A549 (cell line): ENCODE results near the gene SH3BGRL2. TPM values are rescaled to one million over a fixed set of nuclear protein-coding genes. Genes with fewer than 3 reads are reported as not detected.

Experiments
- ATAC-seq, 2 experiments: fragments of 200-7000 bp in 1 of 2; fragments of >200 bp in 1 of 2; cut with Nextera tagmentation in 1 of 2; cut with Tn5 transposase in 1 of 2; 3 replicates each; pipeline versions ENCODE4 v1.8.0 to v1.9.1; 2018 to 2020; ENCODE audit warnings: mild to moderate bottlenecking in 1 of 2, moderate library complexity in 1 of 2
- CTCF ChIA-PET: fragments of 300-600 bp; sonication (Branson Sonifier 250); formaldehyde crosslinking; extraction: SDS; loops from one replicate; lab custom pipeline; 2021; ENCODE audit warnings: antibody characterized with exemption, inconsistent platforms; lab: Yijun Ruan, JAX
- POLR2A ChIA-PET: fragments of 350-600 bp; formaldehyde crosslinking; extraction: SDS; loops from one replicate; lab custom pipeline; 2021; ENCODE audit warnings: antibody characterized with exemption, inconsistent platforms; lab: Yijun Ruan, JAX
- DNase-seq, 2 experiments: peaks; one replicate each; pipeline versions ENCODE4 v3.0.0 to v3.0.0-alpha.2; 2011 to 2016; ENCODE audit warnings: low read depth in 1 of 2, low spot score in 1 of 2
- FAIRE-seq: peaks from 2 replicates; lab custom pipeline; 2011; peaks lifted over from hg19 to GRCh38; lab: Jason Lieb, UNC
- H3K27ac ChIP-seq, 2 experiments: fragments of >200 bp; sonication (Bioruptor Twin); formaldehyde crosslinking; 3 replicates each; pipeline ENCODE4 v1.5.1; 2016 to 2017
- H3K4me1 ChIP-seq: fragments of >200 bp; sonication (Bioruptor Twin); formaldehyde crosslinking; 3 replicates; pipeline ENCODE4 v1.6.1; 2016
- H3K4me2 ChIP-seq: fragments of >200 bp; sonication (Bioruptor Twin); formaldehyde crosslinking; 3 replicates; pipeline ENCODE4 v1.6.1; 2016
- H3K4me3 ChIP-seq: fragments of >200 bp; sonication (Bioruptor Twin); formaldehyde crosslinking; 3 replicates; pipeline ENCODE4 v1.5.1; 2016
- H3K9me3 ChIP-seq: fragments of >200 bp; sonication (Bioruptor Twin); formaldehyde crosslinking; 3 replicates; pipeline ENCODE4 v1.6.1; 2016
- ATOH8 ChIP-seq: fragments of 250-450 bp; sonication (Bioruptor Pico); IDR thresholded peaks from 2 replicates; pipeline ENCODE4 v1.5.0; 2020; ENCODE audit warnings: low read depth, mild to moderate bottlenecking, moderate library complexity
- BCL3 ChIP-seq: fragments of >200 bp; sonication (Bioruptor Twin); formaldehyde crosslinking; IDR thresholded peaks from 3 replicates; pipeline ENCODE4 v1.6.1; 2016
- BHLHE40 ChIP-seq: IDR thresholded peaks from 2 replicates; pipeline ENCODE4 v1.6.1; 2012; ENCODE audit warnings: low read depth, low read length, inconsistent platforms
- CBX2 ChIP-seq: fragments of 200-600 bp; sonication (generic); IDR thresholded peaks from 2 replicates; pipeline ENCODE4 v1.6.1; 2016; ENCODE audit warnings: low read depth, mild to moderate bottlenecking, borderline replicate concordance
- CBX8 ChIP-seq: fragments of 200-600 bp; sonication (generic); IDR thresholded peaks from 2 replicates; pipeline ENCODE4 v1.6.1; 2016
- CEBPB ChIP-seq, 2 experiments: fragments of >200 bp in 1 of 2; sonication (Bioruptor Twin) in 1 of 2; formaldehyde crosslinking in 1 of 2; IDR thresholded peaks; 2 replicates each; pipeline ENCODE4 v1.6.1; 2012 to 2016
- EHF ChIP-seq: fragments of 250-450 bp; sonication (Bioruptor Pico); IDR thresholded peaks from 2 replicates; pipeline ENCODE4 v1.5.0; 2020; ENCODE audit warnings: mild to moderate bottlenecking
- EHMT2 ChIP-seq: fragments of 200-600 bp; sonication (generic); IDR thresholded peaks from 2 replicates; pipeline ENCODE4 v1.6.1; 2016; ENCODE audit warnings: antibody characterized with exemption, low read depth, mild to moderate bottlenecking, moderate library complexity
- EP300 ChIP-seq, 2 experiments: fragments of >200 bp; sonication (Bioruptor Twin); formaldehyde crosslinking; IDR thresholded peaks; 2 replicates in 1 of 2; 3 replicates in 1 of 2; pipeline ENCODE4 v1.6.1; 2016 to 2017
- FOSB ChIP-seq: fragments of 250-450 bp; sonication (Bioruptor Pico); IDR thresholded peaks from 2 replicates; pipeline ENCODE4 v1.5.0; 2020; ENCODE audit warnings: mild to moderate bottlenecking, moderate library complexity
- HDAC2 ChIP-seq: fragments of 200-600 bp; sonication (generic); IDR thresholded peaks from 2 replicates; pipeline ENCODE4 v1.6.1; 2016
- HOXB13 ChIP-seq: fragments of 250-450 bp; sonication (Bioruptor Pico); IDR thresholded peaks from 2 replicates; pipeline ENCODE4 v1.5.0; 2020; ENCODE audit warnings: low read depth, mild to moderate bottlenecking, moderate library complexity
- HOXB5 ChIP-seq: fragments of 250-450 bp; sonication (Bioruptor Pico); IDR thresholded peaks from 2 replicates; pipeline ENCODE4 v1.5.0; 2020; ENCODE audit warnings: mild to moderate bottlenecking, moderate library complexity
- JUNB ChIP-seq: fragments of >200 bp; sonication (Bioruptor Twin); formaldehyde crosslinking; IDR thresholded peaks from 2 replicates; pipeline ENCODE4 v1.6.1; 2016
- MAFK ChIP-seq: fragments of 450-650 bp; IDR thresholded peaks from 2 replicates; pipeline ENCODE4 v1.6.1; 2014; ENCODE audit not compliant: partially characterized antibody
- MAX ChIP-seq: IDR thresholded peaks from 2 replicates; pipeline ENCODE4 v1.6.1; 2012
- NFE2L2 ChIP-seq: fragments of 150-350 bp; conservative IDR thresholded peaks from 2 replicates; pipeline ENCODE4 v1.6.1; 2014; ENCODE audit warnings: low read length
- NPAS2 ChIP-seq: fragments of 250-450 bp; sonication (Bioruptor Pico); IDR thresholded peaks from 2 replicates; pipeline ENCODE4 v1.8.0; 2022; ENCODE audit warnings: mild to moderate bottlenecking, moderate library complexity, borderline replicate concordance
- NR3C1 ChIP-seq: fragments of >200 bp; sonication (Bioruptor Twin); formaldehyde crosslinking; IDR thresholded peaks from 3 replicates; pipeline ENCODE4 v1.6.1; 2017
- PHF8 ChIP-seq: fragments of 200-600 bp; sonication (generic); IDR thresholded peaks from 2 replicates; pipeline ENCODE4 v1.6.1; 2016; ENCODE audit warnings: low read depth, mild to moderate bottlenecking, antibody characterized with exemption, moderate library complexity, borderline replicate concordance
- POLR2A ChIP-seq: IDR thresholded peaks from 2 replicates; pipeline ENCODE4 v1.6.1; 2012; ENCODE audit warnings: mild to moderate bottlenecking, low read length
- POLR2AphosphoS2 ChIP-seq: conservative IDR thresholded peaks from 2 replicates; pipeline ENCODE4 v1.6.1; 2012; ENCODE audit warnings: low read length, improper control_type of control experiment, inconsistent platforms
- REST ChIP-seq: fragments of 200-600 bp; sonication (generic); IDR thresholded peaks from 2 replicates; pipeline ENCODE4 v1.6.1; 2016; ENCODE audit warnings: antibody characterized with exemption, mild to moderate bottlenecking, moderate library complexity
- RFX5 ChIP-seq: fragments of 450-650 bp; IDR thresholded peaks from 2 replicates; pipeline ENCODE4 v1.7.1; 2014; ENCODE audit warnings: antibody characterized with exemption, mild to moderate bottlenecking, moderate library complexity
- RNF2 ChIP-seq: fragments of 200-600 bp; sonication (generic); IDR thresholded peaks from 2 replicates; pipeline ENCODE4 v1.6.1; 2016; ENCODE audit warnings: low read depth, mild to moderate bottlenecking, antibody characterized with exemption, moderate library complexity, borderline replicate concordance
- SMC3 ChIP-seq: fragments of >200 bp; sonication (Bioruptor Twin); formaldehyde crosslinking; IDR thresholded peaks from 3 replicates; pipeline ENCODE4 v1.6.1; 2018; ENCODE audit warnings: inconsistent platforms
- TFCP2L1 ChIP-seq: fragments of 250-450 bp; sonication (Bioruptor Pico); IDR thresholded peaks from 2 replicates; pipeline ENCODE4 v1.5.0; 2021; ENCODE audit warnings: mild to moderate bottlenecking
- TP53 ChIP-seq: fragments of 250-450 bp; sonication (Bioruptor Pico); IDR thresholded peaks from 2 replicates; pipeline ENCODE4 v1.5.0; 2021; ENCODE audit warnings: mild to moderate bottlenecking, moderate library complexity
- USF2 ChIP-seq: fragments of 450-650 bp; IDR thresholded peaks from 2 replicates; pipeline ENCODE4 v1.6.1; 2014; ENCODE audit warnings: antibody characterized with exemption
- ZSCAN20 ChIP-seq: fragments of 250-450 bp; sonication (Bioruptor Pico); IDR thresholded peaks from 2 replicates; pipeline ENCODE4 v1.8.0; 2022; ENCODE audit warnings: mild to moderate bottlenecking, moderate library complexity
- WGBS: methylation state at CpG from one replicate; pipeline ENCODE4 v1.1.6; 2017; ENCODE audit errors: missing lambda C conversion rate; 5-methylcytosine and 5-hydroxymethylcytosine counted together
- polyA plus RNA-seq, 4 experiments: library from polyadenylated mRNA; depleted of rRNA in 3 of 4; stranded (reverse); fragments of >200 nt; fragmentation: RNase III in 1 of 4; extraction: RNeasy Plus Mini Kit Qiagen cat#74134 plus additional on column Dnase treatment in 1 of 4; gene quantifications; 2 replicates in 3 of 4; 3 replicates in 1 of 4; pipeline ENCODE4 v1.2.3, GENCODE V29; 2011 to 2017

SH3BGRL2 gene
- polyA plus RNA-seq, 2 of the 4 experiments (the other 2 are of a cell fraction) = 0.48 to 1.9 TPM

GRCh38 chr6:79609225-79609595 is 21.9 kb upstream of the SH3BGRL2 start (continued):
- TF ChIP-seq USF2 = no peak
- no peak for TF ChIP-seq PHF8
- no peak for TF ChIP-seq RFX5
- no peak for TF ChIP-seq EHMT2
- TF ChIP-seq ZSCAN20 = no peak

- Histone ChIP-seq H3K4me2 (no peak overlapping the region), H3K9me3 (no peaks in the 10 kb centered on the region), H3K4me3 (no peak overlapping the region), H3K27ac (no peak overlapping the region), H3K4me1 (peaks cover 18% of the 10 kb centered on the region)
- DNase-seq = no peak
- FAIRE-seq = no peak
- WGBS = 67% methylated on average over 5 of the region's 5 CpGs
- CTCF ChIA-PET = interaction anchor here (1.2 kb wide), 1 partner anchor 39 kb away, joined by 3 read pairs; no protein-coding TSS in a partner anchor
- POLR2A ChIA-PET = no interaction called here
- TF ChIP-seq BCL3 (no peak), CBX2 (no peak), NPAS2 (CRISPR knock-in tag) (no peak), RNF2 (no peak), HOXB13 (CRISPR knock-in tag) (no peak), HOXB5 (CRISPR knock-in tag) (no peak), MAFK (no peak), NFE2L2 (no peak), SMC3 (no peak), NR3C1 (no peak), ZSCAN20 (no peak), POLR2A (no peak), TFCP2L1 (CRISPR knock-in tag) (no peak), CBX8 (no peak), POLR2AphosphoS2 (no peak), FOSB (no peak), ATOH8 (CRISPR knock-in tag) (no peak), EP300 (IDR thresholded peaks at IDR 0.05) (no peak), CEBPB (IDR thresholded peaks at IDR 0.05) (no peak), JUNB (no peak)
- ATAC-seq = no peak
Observed at GRCh38 chr6:79610306-79611009, 20.7 kb upstream of the SH3BGRL2 start.

GRCh38 chr6:79612457-79612856 is 18.7 kb upstream of the SH3BGRL2 start:
- H3K9me3 ChIP-seq = no peaks in the 10 kb centered on the region
- DNase-seq = no peak
- H3K27ac ChIP-seq = no peak overlapping the region
- no peak overlapping the region for H3K4me2 ChIP-seq
- CTCF ChIA-PET = interaction anchor here (1.4 kb wide), 1 partner anchor 14 kb away, joined by 3 read pairs; no protein-coding TSS in a partner anchor
- ATAC-seq = no peak
- TF ChIP-seq JUNB (no peak), TP53 (CRISPR knock-in tag) (no peak), HDAC2 (no peak), MAX (no peak), EHF (CRISPR knock-in tag) (no peak), REST (no peak), RFX5 (no peak), NFE2L2 (no peak), BHLHE40 (no peak), SMC3 (no peak), EP300 (IDR thresholded peaks at IDR 0.05) (no peak), TFCP2L1 (CRISPR knock-in tag) (no peak)
- no peak overlapping the region for H3K4me3 ChIP-seq
- POLR2A ChIA-PET = no interaction called here
- 86% methylated on average over 2 of the region's 2 CpGs for WGBS
- FAIRE-seq = no peak
- H3K4me1 ChIP-seq = peaks cover 18% of the 10 kb centered on the region
